Sciatic nerve (tissue), 2 donors: ENCODE results near the gene PNMA8B. TPM values are rescaled to one million over a fixed set of nuclear protein-coding genes. Genes with fewer than 3 reads are reported as not detected.

Experiments used
- ATAC-seq: fragments of 200-7000 bp; cut with Tn5 transposase; one replicate; pipeline ENCODE4 v1.9.1; 2020; ENCODE audit warnings: mild to moderate bottlenecking, moderate library complexity
- DNase-seq: peaks from one replicate; pipeline ENCODE4 v3.0.0-alpha.2; 2020; ENCODE audit warnings: low spot score
- intact Hi-C: fragments of 100-400 bp; cut with DNase I; formaldehyde crosslinking; loops from one replicate; pipeline ENCODE4 v1.14.2; 2022
- total RNA-seq: library from RNA; stranded (reverse); fragmentation: NEBNext Ultra II Directional; extraction: Animal tissue kit (Norgen Biotek cat#: 25700); gene quantifications from one replicate; pipeline ENCODE4 v1.2.1, GENCODE V29; 2021
- donor health status: DM: no; HTN: no; CAD: no.
- donor health status: DM: no; HTN: no; CAD: no.

Gene PNMA8B
- total RNA-seq, 1 donor from 2014 or later, result 3.6 TPM

DNA sequence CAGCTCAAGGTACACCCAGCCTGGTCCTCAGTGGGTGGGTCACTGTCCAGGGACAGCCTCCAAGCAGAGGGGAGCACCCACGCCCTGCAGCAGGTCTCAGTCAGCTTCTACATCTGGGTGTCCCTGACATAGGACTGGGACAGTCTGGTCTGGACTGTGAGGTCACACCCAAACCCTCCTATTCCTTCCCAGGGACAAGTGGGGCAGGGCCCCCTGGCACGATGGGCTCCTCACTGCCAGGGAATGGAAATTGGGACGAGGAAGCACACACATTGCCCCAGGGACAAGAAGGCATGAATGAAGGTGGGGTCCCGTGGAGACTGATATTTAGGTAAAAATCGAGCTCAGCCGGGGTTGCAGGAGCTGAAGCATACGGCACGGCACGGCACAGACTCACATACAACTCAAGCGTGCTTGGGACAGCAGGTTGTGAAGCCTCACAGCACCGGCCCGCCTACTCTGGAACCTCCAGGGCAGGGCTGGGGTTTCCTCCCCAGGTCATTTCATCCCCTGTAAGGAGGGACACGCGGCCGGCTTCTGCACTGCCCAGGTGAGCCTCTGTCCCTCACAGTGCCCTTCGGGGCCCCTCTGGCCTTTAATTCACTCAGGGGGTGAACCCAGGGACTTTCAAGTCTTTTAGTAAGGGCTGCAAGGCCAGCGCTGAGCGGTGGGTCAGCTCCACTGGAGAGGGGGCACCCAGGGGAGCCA, 3.5 kb downstream of the PNMA8B start:
- intact Hi-C loops, result loop anchor here (5.0 kb wide), 1 partner anchor 90 kb away; no protein-coding TSS in a partner anchor
- no peak for DNase-seq
- ATAC-seq, result no peak

DNA sequence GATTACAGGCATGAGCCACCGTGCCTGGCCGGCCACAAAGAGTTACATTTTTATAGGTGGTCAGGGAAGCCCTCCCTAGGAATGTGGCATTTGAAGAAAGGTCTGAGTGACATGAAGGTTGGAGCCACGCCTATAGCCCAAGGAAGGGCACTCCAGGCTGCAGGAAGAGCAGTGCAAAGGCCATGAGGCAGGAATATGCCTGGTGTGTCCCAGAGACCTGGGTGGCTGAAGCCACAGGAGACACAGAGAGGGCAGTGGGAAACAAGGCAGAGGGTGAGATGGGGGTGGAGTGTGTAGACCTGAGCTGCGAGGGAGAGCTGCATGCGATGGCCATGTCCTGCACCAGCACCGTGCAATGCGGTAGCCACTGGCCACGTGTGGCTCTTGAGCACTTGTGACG, 4.9 kb downstream of the PNMA8B start:
- ATAC-seq, result no peak
- intact Hi-C loops, result loop anchor here (5.0 kb wide), 1 partner anchor 88 kb away; no protein-coding TSS in a partner anchor
- DNase-seq, result no peak

- no peak for DNase-seq
- intact Hi-C loops, result loop anchor here (5.0 kb wide), 1 partner anchor 87 kb away; no protein-coding TSS in a partner anchor
- peak; percentile 71 for ATAC-seq
These were observed 6.0 kb downstream of the PNMA8B start for GRCh38 chr19:46489445-46490272.

DNA sequence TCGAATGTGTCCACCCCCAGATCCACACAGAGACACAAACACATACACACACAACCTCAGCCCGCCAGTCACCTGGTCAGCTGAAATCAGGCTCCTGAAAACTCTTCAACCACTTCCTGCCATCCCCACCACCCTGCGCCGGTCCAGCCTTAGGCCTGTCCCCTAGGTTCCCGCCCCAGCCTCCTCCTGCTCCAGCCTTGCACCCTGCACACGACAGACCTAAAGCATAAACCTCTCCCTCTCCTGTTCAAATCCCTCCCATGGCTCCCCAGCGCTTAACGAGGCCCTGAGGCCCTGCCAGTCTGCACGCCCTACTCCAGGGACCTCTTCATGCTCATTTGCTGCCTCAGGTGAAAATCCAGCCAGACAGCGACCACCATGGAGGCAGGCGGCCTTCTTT, 7.1 kb downstream of the PNMA8B start:
- DNase-seq, result no peak
- intact Hi-C loops, result no loop called here

GRCh38 chr19:46487802-46488445, 7.7 kb downstream of the PNMA8B start:
- DNase-seq (peak; percentile 90), ATAC-seq (peak; percentile 77)
- intact Hi-C loops, result no loop called here

More for the DNA sequence above, 7.1 kb downstream of the PNMA8B start:
- ATAC-seq, result no peak

DNA sequence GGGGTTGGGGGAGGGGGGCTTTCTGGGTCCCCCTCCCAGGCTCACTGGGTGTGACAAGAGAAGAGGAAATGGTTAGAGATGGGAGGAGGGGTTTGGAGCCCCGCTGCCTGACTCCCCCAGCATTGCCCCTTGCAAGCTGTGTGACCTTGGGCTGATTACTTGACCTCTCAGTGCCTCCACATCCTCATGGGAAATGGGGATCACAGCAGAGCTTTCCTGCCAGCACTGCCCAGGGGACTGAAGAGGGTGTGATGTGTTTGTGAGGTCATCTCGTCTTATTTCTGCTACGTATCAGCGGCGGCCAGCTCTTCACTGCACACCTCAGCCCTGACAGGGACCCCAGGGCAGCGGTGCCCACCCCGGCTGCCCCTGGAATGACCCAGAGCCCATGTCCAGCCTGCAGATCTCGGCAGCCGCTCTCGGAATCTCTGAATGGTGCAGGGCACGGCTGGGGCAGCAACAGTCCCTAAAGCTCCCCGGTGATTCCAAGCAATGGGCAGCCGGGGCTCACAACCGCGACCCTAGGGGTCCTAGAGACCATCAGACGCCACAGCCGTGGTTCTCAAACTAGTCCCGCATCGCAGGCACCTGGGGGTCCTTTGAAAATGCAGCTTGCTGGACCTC, 8.4 kb downstream of the PNMA8B start:
- peak; percentile 14 for ATAC-seq
- intact Hi-C loops, result no loop called here
- DNase-seq, result no peak

DNA sequence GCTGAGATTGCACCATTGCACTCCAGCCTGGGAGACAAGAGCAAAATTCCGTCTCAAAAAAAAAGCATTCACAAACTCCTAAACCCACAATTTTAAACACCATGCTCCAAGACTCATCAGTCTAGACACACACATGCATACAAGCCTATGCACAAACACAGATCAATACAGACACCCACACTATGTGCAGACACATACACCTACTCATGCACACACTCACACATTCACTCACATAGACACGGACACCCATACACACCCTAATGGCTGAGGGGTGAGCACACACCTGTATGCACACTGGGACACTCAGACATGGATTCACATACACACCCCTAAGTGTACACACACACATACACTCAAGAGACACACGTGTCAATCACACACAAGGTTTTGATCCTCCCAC, 9.3 kb downstream of the PNMA8B start:
- intact Hi-C loops, result no loop called here
- DNase-seq (no peak), ATAC-seq (no peak)

DNA sequence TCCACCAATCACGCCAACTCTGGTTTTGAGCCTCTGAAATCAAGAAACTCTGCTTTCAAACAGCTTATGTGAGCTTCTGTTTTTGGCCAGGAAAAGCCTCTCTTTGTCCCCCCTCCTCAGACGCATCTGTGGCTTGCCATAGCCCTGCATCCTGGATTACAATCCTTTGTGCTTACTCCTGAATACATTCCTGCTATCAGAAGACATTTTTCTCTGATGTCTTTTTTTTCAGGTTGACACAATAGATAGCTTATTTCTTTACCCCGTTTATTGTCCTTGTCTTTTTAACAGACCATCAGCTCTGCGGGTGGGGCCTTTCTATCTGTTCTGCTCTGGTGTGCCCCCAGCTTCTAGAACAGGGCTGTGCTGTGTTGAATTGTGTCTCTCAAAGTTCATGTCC, 11.0 kb downstream of the PNMA8B start:
- DNase-seq, result no peak
- intact Hi-C loops, result no loop called here
- ATAC-seq, result no peak

GRCh38 chr19:46482631-46483030, 13.0 kb downstream of the PNMA8B start:
- DNase-seq (no peak), ATAC-seq (no peak)
- intact Hi-C loops, result no loop called here

DNA sequence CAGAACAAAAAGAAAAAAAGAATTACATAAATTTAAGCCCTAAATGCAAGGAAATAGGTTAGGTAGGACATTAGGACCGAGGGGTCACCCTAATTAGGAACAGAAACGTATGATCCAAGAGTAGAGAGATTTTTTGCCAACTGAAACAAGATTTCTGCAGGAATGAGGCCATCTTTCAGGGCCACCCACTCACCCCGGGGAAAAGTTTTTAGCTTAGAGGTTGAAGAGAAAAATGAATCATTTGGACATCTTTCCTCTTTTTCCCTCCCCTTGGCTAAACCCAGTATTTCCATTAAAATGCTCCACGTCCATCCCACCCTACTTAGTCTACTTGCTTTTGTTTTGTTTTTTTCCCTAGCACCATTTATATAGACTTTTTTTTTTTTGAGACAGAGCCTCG, 13.7 kb downstream of the PNMA8B start:
- intact Hi-C loops, result no loop called here
- DNase-seq (no peak), ATAC-seq (peak; percentile 75)

- DNase-seq (no peak), ATAC-seq (peak; percentile 81)
- intact Hi-C loops, result no loop called here
These were observed 14.3 kb downstream of the PNMA8B start for GRCh38 chr19:46481223-46481848.

GRCh38 chr19:46480415-46480814, 15.3 kb downstream of the PNMA8B start:
- intact Hi-C loops, result no loop called here
- DNase-seq (no peak), ATAC-seq (peak; percentile 59)

DNA sequence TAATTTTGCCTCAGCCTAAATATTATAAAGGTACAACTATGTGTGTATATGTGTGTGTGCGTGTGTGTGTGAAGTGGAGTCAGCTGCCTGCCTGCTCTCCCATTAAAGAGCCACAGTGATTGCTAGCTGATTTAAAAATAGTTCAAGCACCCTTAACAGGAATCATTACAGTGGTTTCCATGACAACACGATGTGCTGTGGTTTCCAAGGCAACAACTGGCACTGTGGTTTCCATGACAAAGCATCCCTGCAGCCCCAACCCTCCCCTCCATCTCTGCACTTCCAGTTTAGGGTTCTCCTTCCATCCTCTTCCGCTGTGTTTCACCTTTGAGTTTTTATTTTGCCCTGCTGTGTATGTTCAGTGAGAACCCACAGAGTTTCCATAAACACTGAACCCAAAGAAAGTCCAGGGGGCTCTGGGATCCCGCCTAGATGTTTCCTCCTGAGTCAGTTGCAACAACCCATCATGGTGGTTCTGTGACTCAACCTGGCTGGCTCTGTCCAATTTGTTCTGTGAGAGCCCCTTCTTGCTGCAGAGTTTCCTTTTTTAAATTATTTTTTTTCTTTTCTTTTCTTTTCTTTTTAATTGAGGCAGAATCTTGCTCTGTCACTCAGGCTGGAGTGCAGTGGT, 17.2 kb downstream of the PNMA8B start:
- DNase-seq (no peak), ATAC-seq (no peak)
- intact Hi-C loops, result no loop called here

DNA sequence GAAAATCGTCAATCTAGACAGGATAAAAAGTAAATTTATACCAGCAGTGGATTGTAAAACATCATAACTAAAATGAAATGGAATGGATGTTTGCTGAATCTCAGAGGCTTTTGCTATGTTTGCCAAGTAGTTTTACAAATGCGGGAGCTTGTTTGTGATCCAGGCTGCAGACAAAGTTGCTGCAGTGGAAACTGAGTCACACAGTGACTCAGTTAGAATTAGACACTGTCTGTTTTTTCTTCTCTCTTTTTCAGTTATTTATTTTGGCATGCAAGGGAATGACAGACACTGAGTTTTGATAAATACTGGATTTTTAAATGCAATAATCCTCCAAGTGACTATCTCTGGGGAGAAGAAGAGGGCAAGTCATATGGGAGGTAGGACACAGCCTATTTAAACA, 19.7 kb downstream of the PNMA8B start:
- ATAC-seq (no peak), DNase-seq (no peak)
- intact Hi-C loops, result no loop called here

DNA sequence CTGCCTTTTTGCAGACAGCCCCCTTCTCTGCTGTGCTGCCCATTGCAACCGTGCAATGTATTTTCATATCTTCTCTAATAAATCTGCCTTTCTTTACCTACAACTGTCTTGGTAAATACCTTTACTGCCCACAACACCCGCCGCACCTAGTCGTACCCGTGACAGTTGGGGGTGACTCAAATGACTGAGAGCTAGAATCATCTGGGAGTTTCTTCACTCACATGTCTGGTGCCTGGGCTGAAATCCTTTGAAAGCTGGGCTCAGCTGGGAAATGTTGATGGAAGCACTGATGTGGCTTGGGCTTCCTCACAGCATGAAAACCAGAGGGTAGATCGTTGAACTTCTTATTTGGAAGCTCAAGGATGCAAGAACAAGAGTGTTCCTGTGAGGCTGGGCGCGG, 21.5 kb downstream of the PNMA8B start:
- intact Hi-C loops, result no loop called here
- no peak for DNase-seq
- ATAC-seq, result no peak

DNA sequence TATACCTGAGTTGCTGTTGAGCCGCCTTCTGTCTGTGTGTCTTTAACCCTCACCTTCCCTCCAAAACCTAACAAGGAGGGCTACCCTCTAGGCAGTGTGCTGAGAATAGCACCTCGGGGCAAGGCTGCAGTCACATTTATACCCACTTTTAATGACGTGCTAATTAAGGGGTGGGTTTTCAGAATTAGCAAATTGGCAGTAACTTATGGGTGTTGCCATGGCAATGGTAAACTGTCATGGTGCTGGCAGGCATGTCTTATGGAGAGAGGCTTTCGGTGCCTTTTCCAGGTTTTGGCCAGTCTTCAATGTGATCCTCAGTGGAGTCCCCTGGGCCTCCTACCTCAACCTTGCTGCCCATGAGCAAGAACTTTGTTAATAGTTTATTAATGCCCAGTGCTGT, 23.1 kb downstream of the PNMA8B start:
- intact Hi-C loops, result no loop called here
- no peak for ATAC-seq
- no peak for DNase-seq

GRCh38 chr19:46471811-46472543, 23.7 kb downstream of the PNMA8B start:
- DNase-seq (no peak), ATAC-seq (no peak)
- intact Hi-C loops, result no loop called here
